Lower leg skin (tissue), 4 donors: ENCODE results near the gene PHPT1. TPM values are rescaled to one million over a fixed set of nuclear protein-coding genes. Genes with fewer than 3 reads are reported as not detected.

ENCODE experiments used
- DNase-seq, 2 donors: peaks; one replicate each; pipeline ENCODE4 v3.0.0-alpha.2; 2019; ENCODE audit warnings: low spot score in 2 of 2
- H3K4me3 ChIP-seq: fragments of 200-600 bp; sonication (generic); 2 replicates; pipeline ENCODE4 v1.5.1; 2017; ENCODE audit warnings: mild to moderate bottlenecking, low read depth; ENCODE audit not compliant: poor library complexity, severe bottlenecking
- CTCF ChIP-seq, 3 donors: fragments of 450-650 bp; IDR thresholded peaks; one replicate each; pipeline ENCODE4 v1.5.1; 2016; ENCODE audit warnings: antibody characterized with exemption in 3 of 3, mild to moderate bottlenecking in 3 of 3, moderate library complexity in 2 of 3
- POLR2A ChIP-seq, 2 donors: fragments of 450-650 bp; IDR thresholded peaks; one replicate each; pipeline ENCODE4 v1.6.1; 2016 to 2017; ENCODE audit warnings: antibody characterized with exemption in 2 of 2, mild to moderate bottlenecking in 1 of 2, moderate library complexity in 1 of 2
- WGBS, 2 donors: methylation state at CpG; one replicate each; pipeline ENCODE4 v1.1.5; 2018; 5-methylcytosine and 5-hydroxymethylcytosine counted together
- intact Hi-C: fragments of 100-400 bp; cut with DNase I; formaldehyde crosslinking; loops from one replicate; pipeline ENCODE4 v1.15.0; 2023; ENCODE audit warnings: low total_unique reads
- total RNA-seq, 4 donors: library from RNA; depleted of rRNA; stranded (reverse); fragments of >200 nt; gene quantifications; one replicate each; pipeline ENCODE4 v1.1.0, GENCODE V29; 2016

Gene PHPT1
- total RNA-seq, 4 donors from 2014 or later = 22.0 to 60.4 (median 48.7) TPM

GRCh38 chr9:136857166-136857565 lies 8.0 kb downstream of the PHPT1 start:
- H3K4me3 ChIP-seq = no peak overlapping the region
- intact Hi-C loops = loop anchor here (10.0 kb wide), 1 partner anchor 88 kb away; the partner anchor contains the start of genes C8G and FBXW5
- DNase-seq = peak in 1 of 2 donors; percentile 12
- WGBS, 2 donors = 85 to 89% methylated on average over 14 to 16 of the region's 19 CpGs
- TF ChIP-seq POLR2A (IDR thresholded peaks at IDR 0.05) (no peak), CTCF (IDR thresholded peaks at IDR 0.05) (no peak)

- intact Hi-C loops = loop anchor here (10.0 kb wide), 1 partner anchor 87 kb away; the partner anchor contains the start of genes C8G and FBXW5
- WGBS, 2 donors = 47 to 58% methylated on average over 7 to 19 of the region's 29 CpGs
- DNase-seq = peak in 1 of 2 donors; percentile 14
- no peak overlapping the region for H3K4me3 ChIP-seq
- no peak for TF ChIP-seq POLR2A (IDR thresholded peaks at IDR 0.05)
- TF ChIP-seq CTCF (IDR thresholded peaks at IDR 0.05) = no peak
Measured at GRCh38 chr9:136857581-136858412, 8.6 kb downstream of the PHPT1 start.

GRCh38 chr9:136858452-136858843 lies 9.2 kb downstream of the PHPT1 start:
- H3K4me3 ChIP-seq = no peak overlapping the region
- 76% methylated on average over 10 to 13 of the region's 15 CpGs for WGBS, 2 donors
- DNase-seq = no peak
- TF ChIP-seq CTCF (IDR thresholded peaks at IDR 0.05) (no peak), POLR2A (IDR thresholded peaks at IDR 0.05) (no peak)
- intact Hi-C loops = loop anchor here (10.0 kb wide), 1 partner anchor 86 kb away; the partner anchor contains the start of genes C8G and FBXW5

GRCh38 chr9:136858844-136859757 lies 9.9 kb downstream of the PHPT1 start:
- DNase-seq = no peak

More at GRCh38 chr9:136858844-136859757, 9.9 kb downstream of the PHPT1 start:
- no peak for TF ChIP-seq CTCF (IDR thresholded peaks at IDR 0.05)
- no peak for TF ChIP-seq POLR2A (IDR thresholded peaks at IDR 0.05)
- H3K4me3 ChIP-seq = no peak overlapping the region
- intact Hi-C loops = loop anchor here (10.0 kb wide), 1 partner anchor 86 kb away; the partner anchor contains the start of genes C8G and FBXW5
- 42 to 48% methylated on average over 13 to 16 of the region's 20 CpGs for WGBS, 2 donors
